Muscle of arm (tissue), 14 donors: ENCODE measurements around the gene CSNK1G2. TPM values are rescaled to one million over a fixed set of nuclear protein-coding genes. Genes with fewer than 3 reads are reported as not detected.

Experiments used
- DNase-seq: peaks from one replicate; pipeline ENCODE4 v3.0.0-alpha.2; 2013
- long read RNA-seq, 11 donors: transcript quantifications; one replicate each; lab custom pipeline, GENCODE V29; 2026
- polyA plus RNA-seq, 12 donors: library from polyadenylated mRNA; unstranded; fragments of 120-200 nt; gene quantifications; one replicate each; pipeline ENCODE4 v1.2.1, GENCODE V29; 2013; ENCODE audit not compliant: insufficient read length in 12 of 12

The CSNK1G2 gene
- 100 to 1,000 TPM in 1 of 12 donors, 10 to 100 TPM in 10, not detected in 1; 25.3 to 114 (median 36.0) TPM for polyA plus RNA-seq
- long read RNA-seq, donor 1, partial matches to known transcripts: 5 of 11 reads
- long read RNA-seq, donor 1, other reads (novel, unspliced or antisense): 0 of 11 reads
- long read RNA-seq, donor 2, transcript CSNK1G2-201 (12 exons, 2,918 nt): major isoform, 8 of 14 reads
- long read RNA-seq, donor 2, partial matches to known transcripts: 5 of 14 reads
- long read RNA-seq, donor 2, other reads (novel, unspliced or antisense): 0 of 14 reads
- long read RNA-seq, donor 3, transcript CSNK1G2-201 (12 exons, 2,918 nt): major isoform, 8 of 8 reads
- long read RNA-seq, donor 3, partial matches to known transcripts: 0 of 8 reads
- long read RNA-seq, donor 3, other reads (novel, unspliced or antisense): 0 of 8 reads
- long read RNA-seq, donor 4, partial matches to known transcripts: 0 of 2 reads
- long read RNA-seq, donor 4, other reads (novel, unspliced or antisense): 0 of 2 reads
- long read RNA-seq, donor 5, transcript CSNK1G2-201 (12 exons, 2,918 nt): major isoform, 11 of 22 reads
- long read RNA-seq, donor 5, partial matches to known transcripts: 11 of 22 reads
- long read RNA-seq, donor 5, other reads (novel, unspliced or antisense): 0 of 22 reads
- long read RNA-seq, donor 6, partial matches to known transcripts: 9 of 11 reads
- long read RNA-seq, donor 6, other reads (novel, unspliced or antisense): 0 of 11 reads
- long read RNA-seq, donor 7, transcript CSNK1G2-201 (12 exons, 2,918 nt): major isoform, 6 of 7 reads
- long read RNA-seq, donor 7, partial matches to known transcripts: 0 of 7 reads
- long read RNA-seq, donor 7, other reads (novel, unspliced or antisense): 0 of 7 reads
- long read RNA-seq, donor 8, transcript CSNK1G2-201 (12 exons, 2,918 nt): major isoform, 10 of 15 reads
- long read RNA-seq, donor 8, partial matches to known transcripts: 5 of 15 reads
- long read RNA-seq, donor 8, other reads (novel, unspliced or antisense): 0 of 15 reads
- long read RNA-seq, donor 9, transcript CSNK1G2-201 (12 exons, 2,918 nt): major isoform, 8 of 18 reads
- long read RNA-seq, donor 9, partial matches to known transcripts: 10 of 18 reads
- long read RNA-seq, donor 9, other reads (novel, unspliced or antisense): 0 of 18 reads
- long read RNA-seq, donor 10, transcript CSNK1G2-201 (12 exons, 2,918 nt): major isoform, 8 of 14 reads
- long read RNA-seq, donor 10, partial matches to known transcripts: 6 of 14 reads
- long read RNA-seq, donor 10, other reads (novel, unspliced or antisense): 0 of 14 reads
- long read RNA-seq, donor 11, transcript CSNK1G2-201 (12 exons, 2,918 nt): major isoform, 5 of 5 reads
- long read RNA-seq, donor 11, partial matches to known transcripts: 0 of 5 reads
- long read RNA-seq, donor 11, other reads (novel, unspliced or antisense): 0 of 5 reads

- no peak for DNase-seq
These were observed at the start of gene CSNK1G2 for GRCh38 chr19:1941146-1942077. TSS of gene CSNK1G2 (plus strand) at chr19:1941172. CDS start at chr19:1969773, 28,601 bp downstream.

GRCh38 chr19:1893791-1894190, 47.2 kb upstream of the CSNK1G2 start:
- no peak for DNase-seq

GRCh38 chr19:1896508-1896907, 44.5 kb upstream of the CSNK1G2 start:
- no peak for DNase-seq

- no peak for DNase-seq
These were observed 39.0 kb upstream of the CSNK1G2 start for GRCh38 chr19:1901940-1902404.

- no peak for DNase-seq
These were observed 38.0 kb upstream of the CSNK1G2 start for GRCh38 chr19:1902923-1903322.

- DNase-seq: no peak
These were observed 36.2 kb upstream of the CSNK1G2 start for GRCh38 chr19:1904860-1905109.

- peak; percentile 99 for DNase-seq
These were observed 35.7 kb upstream of the CSNK1G2 start, which contains the start of the genes ADAT3 and SCAMP4 for GRCh38 chr19:1905110-1905862. TSS of gene ADAT3 (plus strand) at chr19:1905399. CDS start at chr19:1912048, 6,649 bp downstream. TSS of gene SCAMP4 (plus strand) at chr19:1905399. CDS start at chr19:1915020, 9,621 bp downstream.

GRCh38 chr19:1905863-1906375, 35.1 kb upstream of the CSNK1G2 start:
- DNase-seq: no peak

- DNase-seq: no peak
These were observed 33.9 kb upstream of the CSNK1G2 start for GRCh38 chr19:1906985-1907562.

GRCh38 chr19:1907563-1908363, 33.2 kb upstream of the CSNK1G2 start:
- no peak for DNase-seq

GRCh38 chr19:1908364-1908678, 32.7 kb upstream of the CSNK1G2 start:
- no peak for DNase-seq

GRCh38 chr19:1909761-1910080, 31.3 kb upstream of the CSNK1G2 start:
- DNase-seq: no peak

GRCh38 chr19:1910177-1910576, 30.8 kb upstream of the CSNK1G2 start:
- no peak for DNase-seq

GRCh38 chr19:1911098-1911497, 29.9 kb upstream of the CSNK1G2 start:
- no peak for DNase-seq

- DNase-seq: no peak
These were observed 29.0 kb upstream of the CSNK1G2 start for GRCh38 chr19:1911995-1912394.

- no peak for DNase-seq
These were observed 28.0 kb upstream of the CSNK1G2 start for GRCh38 chr19:1912760-1913505.

- DNase-seq: no peak
These were observed 27.0 kb upstream of the CSNK1G2 start for GRCh38 chr19:1913781-1914577.
